ENCODE results near the gene CAMSAP1. TPM values are rescaled to one million over a fixed set of nuclear protein-coding genes. Genes with fewer than 3 reads are reported as not detected.

The CAMSAP1 gene
- polyA plus RNA-seq, 1 donor from 2014 or later = 58.5 TPM

- no peak overlapping the region for H2AFZ ChIP-seq (ENCODE audit: low read depth, low read length)
- no peak for TF ChIP-seq EZH2 (IDR thresholded peaks at IDR 0.05; ENCODE audit: borderline replicate concordance, insufficient read depth, low read length, poor library complexity, severe bottlenecking)
- no peak for TF ChIP-seq REST (IDR thresholded peaks at IDR 0.05; ENCODE audit: borderline replicate concordance)
- TF ChIP-seq POLR2AphosphoS5 (IDR thresholded peaks at IDR 0.05) = no peak
- no peak for TF ChIP-seq RAD21 (conservative IDR thresholded peaks at IDR 0.05)
- no peak for TF ChIP-seq CTCF (IDR thresholded peaks at IDR 0.05; ENCODE audit: poor library complexity, severe bottlenecking)
- TF ChIP-seq MXI1 (conservative IDR thresholded peaks at IDR 0.05; ENCODE audit: poor library complexity, severe bottlenecking) = no peak
- TF ChIP-seq EP300 (conservative IDR thresholded peaks at IDR 0.05; ENCODE audit: poor library complexity, severe bottlenecking) = no peak
- TF ChIP-seq SMC3 (conservative IDR thresholded peaks at IDR 0.05; ENCODE audit: poor library complexity) = no peak
- TF ChIP-seq TAF1 (IDR thresholded peaks at IDR 0.05; ENCODE audit: low read depth) = no peak
- H3K79me2 ChIP-seq (replicated peaks; ENCODE audit: insufficient read depth, low read length) = peaks cover 99% of the 10 kb centered on the region
- H4K20me1 ChIP-seq (ENCODE audit: insufficient read depth) = peaks cover 3% of the 10 kb centered on the region
- no peaks in the 10 kb centered on the region for H3K27me3 ChIP-seq (ENCODE audit: insufficient read depth, low read depth, low read length)
- no peak overlapping the region for H3K27ac ChIP-seq (ENCODE audit: low read length)
- no peaks in the 10 kb centered on the region for H3K9me2 ChIP-seq (ENCODE audit: insufficient read depth, low read length)
- H3F3A ChIP-seq (ENCODE audit: insufficient read depth, low read length, poor library complexity, severe bottlenecking) = no peaks in the 10 kb centered on the region
- H3K4me3 ChIP-seq (ENCODE audit: low read length) = no peak overlapping the region
- H3K4me2 ChIP-seq (ENCODE audit: low read length) = no peak overlapping the region
- H3K9ac ChIP-seq (ENCODE audit: low read length) = no peak overlapping the region
- H3K9me3 ChIP-seq (ENCODE audit: low read length) = peaks cover 18% of the 10 kb centered on the region
- peaks cover 7% of the 10 kb centered on the region for H3K36me3 ChIP-seq (ENCODE audit: insufficient read depth, low read length)
Measured at GRCh38 chr9:135898634-135899407, 8.5 kb downstream of the CAMSAP1 start.

GRCh38 chr9:135896626-135897025 lies 10.7 kb downstream of the CAMSAP1 start:
- Histone ChIP-seq H3K9me3 (ENCODE audit: low read length) (peaks cover 18% of the 10 kb centered on the region), H3K9me2 (ENCODE audit: insufficient read depth, low read length) (no peaks in the 10 kb centered on the region), H4K20me1 (ENCODE audit: insufficient read depth) (peaks cover 7% of the 10 kb centered on the region), H3K27me3 (ENCODE audit: insufficient read depth, low read depth, low read length) (no peaks in the 10 kb centered on the region), H3K27ac (ENCODE audit: low read length) (no peak overlapping the region), H3K79me2 (replicated peaks; ENCODE audit: insufficient read depth, low read length) (peaks cover 98% of the 10 kb centered on the region), H2AFZ (ENCODE audit: low read depth, low read length) (no peak overlapping the region), H3K4me2 (ENCODE audit: low read length) (no peak overlapping the region), H3K36me3 (ENCODE audit: insufficient read depth, low read length) (peaks cover 7% of the 10 kb centered on the region), H3K9ac (ENCODE audit: low read length) (no peak overlapping the region), H3F3A (ENCODE audit: insufficient read depth, low read length, poor library complexity, severe bottlenecking) (no peaks in the 10 kb centered on the region), H3K4me3 (ENCODE audit: low read length) (no peak overlapping the region)
- TF ChIP-seq SMC3 (conservative IDR thresholded peaks at IDR 0.05; ENCODE audit: poor library complexity) = no peak
- no peak for TF ChIP-seq EP300 (conservative IDR thresholded peaks at IDR 0.05; ENCODE audit: poor library complexity, severe bottlenecking)
- TF ChIP-seq MXI1 (conservative IDR thresholded peaks at IDR 0.05; ENCODE audit: poor library complexity, severe bottlenecking) = no peak
- TF ChIP-seq REST (IDR thresholded peaks at IDR 0.05; ENCODE audit: borderline replicate concordance) = no peak
- TF ChIP-seq EZH2 (IDR thresholded peaks at IDR 0.05; ENCODE audit: borderline replicate concordance, insufficient read depth, low read length, poor library complexity, severe bottlenecking) = no peak
- no peak for TF ChIP-seq TAF1 (IDR thresholded peaks at IDR 0.05; ENCODE audit: low read depth)
- TF ChIP-seq CTCF (IDR thresholded peaks at IDR 0.05; ENCODE audit: poor library complexity, severe bottlenecking) = no peak
- TF ChIP-seq POLR2AphosphoS5 (IDR thresholded peaks at IDR 0.05) = no peak
- no peak for TF ChIP-seq RAD21 (conservative IDR thresholded peaks at IDR 0.05)

All from neural cell (in vitro differentiated cells).